Measurements from ENCODE around the gene TMUB2.

DNA sequence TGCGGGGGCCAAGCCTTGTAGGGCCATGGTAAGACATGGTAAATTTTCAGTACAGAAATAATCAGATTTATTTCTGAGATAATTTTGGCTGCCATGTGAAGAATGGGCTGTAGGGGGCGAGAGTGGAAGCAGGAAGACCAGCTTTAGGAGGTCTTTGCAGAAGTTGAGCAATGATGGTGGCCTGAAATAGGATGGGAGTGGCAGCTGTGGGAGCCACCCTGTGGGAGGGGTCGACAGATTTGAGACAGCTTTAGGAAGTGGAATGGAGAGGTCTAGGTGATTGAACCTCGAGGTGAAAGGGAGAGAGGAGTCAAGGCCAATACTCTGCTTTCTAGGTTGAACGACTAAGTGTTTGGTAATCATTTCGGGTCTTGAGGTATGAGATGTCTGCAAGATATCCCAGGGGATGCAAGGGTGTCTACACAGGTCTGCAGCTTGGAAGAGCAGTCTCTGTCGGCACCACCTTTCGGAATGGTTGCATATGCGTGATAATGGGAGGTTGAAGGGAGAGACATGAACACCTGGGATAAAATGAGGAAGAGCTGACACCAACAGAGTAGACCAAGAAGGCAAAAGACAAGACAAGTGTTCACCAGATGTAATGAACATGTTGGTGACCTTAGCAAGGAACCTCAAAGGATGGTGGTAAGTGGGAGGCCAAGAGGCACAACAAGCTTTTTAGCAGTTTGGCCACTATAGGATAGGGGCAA is 17.1 kb downstream of the TMUB2 start:
- TF ChIP-seq CTCF (IDR thresholded peaks at IDR 0.05) (peak in 5 of 6 experiments; percentile 44 to 71 (median 56)), POLR2A (IDR thresholded peaks at IDR 0.05) (no peak)
